GM18520 (cell line): ENCODE results near the gene NDUFS6.
"Not testable (repeated sequence)": the region's sequence is repeated elsewhere in the genome, so short reads cannot be mapped to it uniquely, and the experiment has no call there.

Experiments used
- ATAC-seq: cut with Tn5 transposase; IDR thresholded peaks from one replicate; pipeline ENCODE4 v1.9.1; 2021; ENCODE audit not compliant: unreplicated experiment

NDUFS6 gene

GRCh38 chr5:1781726-1782384, 19.4 kb upstream of the NDUFS6 start:
- no peak for ATAC-seq

GRCh38 chr5:1782385-1783215, 18.6 kb upstream of the NDUFS6 start:
- ATAC-seq = peak; percentile 14

GRCh38 chr5:1783216-1783554, 18.0 kb upstream of the NDUFS6 start:
- ATAC-seq = peak; percentile 66

- ATAC-seq = no peak
These were observed 16.8 kb upstream of the NDUFS6 start for GRCh38 chr5:1784197-1785050.

- ATAC-seq = no peak
These were observed 16.1 kb upstream of the NDUFS6 start for GRCh38 chr5:1785062-1785461.

- ATAC-seq = no peak
These were observed 15.2 kb upstream of the NDUFS6 start for GRCh38 chr5:1785984-1786383.

- no peak for ATAC-seq
These were observed 14.4 kb upstream of the NDUFS6 start for GRCh38 chr5:1786621-1787471.

GRCh38 chr5:1787472-1788047, 13.6 kb upstream of the NDUFS6 start:
- no peak for ATAC-seq

- no peak for ATAC-seq
These were observed 13.0 kb upstream of the NDUFS6 start for GRCh38 chr5:1788200-1788599.

- ATAC-seq = no peak
These were observed 12.4 kb upstream of the NDUFS6 start for GRCh38 chr5:1788828-1789227.

GRCh38 chr5:1789438-1789833, 11.8 kb upstream of the NDUFS6 start:
- not testable (repeated sequence) for ATAC-seq

- no peak for ATAC-seq
These were observed 11.3 kb upstream of the NDUFS6 start for GRCh38 chr5:1789834-1790471.

GRCh38 chr5:1791176-1791575, 10.0 kb upstream of the NDUFS6 start:
- no peak for ATAC-seq

GRCh38 chr5:1792842-1793266, 8.4 kb upstream of the NDUFS6 start:
- peak; percentile 97 for ATAC-seq

GRCh38 chr5:1793301-1793740, 7.9 kb upstream of the NDUFS6 start:
- ATAC-seq = no peak

GRCh38 chr5:1793966-1794900, 7.0 kb upstream of the NDUFS6 start:
- ATAC-seq = no peak

GRCh38 chr5:1794901-1795290, 6.3 kb upstream of the NDUFS6 start:
- ATAC-seq = no peak

GRCh38 chr5:1795506-1795905, 5.7 kb upstream of the NDUFS6 start:
- no peak for ATAC-seq

- ATAC-seq = no peak
These were observed 5.3 kb upstream of the NDUFS6 start for GRCh38 chr5:1795931-1796330.
